ENCODE measurements around the gene AK8.

The AK8 gene

GRCh38 chr9:132681561-132681960 lies 196.5 kb downstream of the AK8 start:
- peak in 1 of 2 donors; percentile 30 for DNase-seq (ENCODE audit: low read depth in 2 of 2)
- no peak overlapping the region for H3K4me3 ChIP-seq (replicated peaks in 1 of 2; ENCODE audit: low read depth in 2 of 2, low read length in 2 of 2)
- TF ChIP-seq CTCF (IDR thresholded peaks at IDR 0.05; ENCODE audit: low read depth, low read length) = no peak

DNA sequence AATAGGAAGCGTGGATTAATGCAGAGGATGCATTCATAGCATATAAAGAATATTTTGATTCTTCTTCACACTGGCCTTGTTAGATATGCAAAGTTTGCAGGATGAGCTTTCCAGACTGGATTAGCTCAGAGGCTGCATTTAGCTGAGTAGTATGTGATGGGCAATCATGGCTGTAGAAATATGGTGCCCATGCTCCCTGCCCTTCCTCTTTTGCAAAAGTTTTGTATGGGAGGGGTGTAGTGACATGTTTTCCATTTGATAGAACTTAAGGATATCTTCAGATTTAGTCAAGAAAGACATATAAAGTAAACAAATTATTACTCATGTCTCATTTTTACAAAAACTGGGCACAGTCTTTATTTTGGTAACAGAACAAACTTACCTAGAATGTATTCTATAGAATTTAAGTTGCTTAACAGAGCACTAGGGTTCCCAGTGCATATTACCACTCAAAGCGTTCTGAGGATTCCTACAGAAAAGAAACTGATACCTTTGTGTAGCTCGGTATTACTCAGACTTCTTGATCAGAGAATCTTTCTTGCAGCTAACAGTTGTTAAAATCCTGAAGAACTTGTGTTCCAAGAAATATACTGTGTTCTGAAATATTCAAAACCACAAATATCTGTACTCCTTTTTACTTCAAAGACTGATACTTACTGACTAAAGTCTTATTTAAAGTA lies 198.0 kb downstream of the AK8 start:
- no peak for TF ChIP-seq CTCF (IDR thresholded peaks at IDR 0.05; ENCODE audit: low read depth, low read length)
- H3K4me3 ChIP-seq (replicated peaks in 1 of 2; ENCODE audit: low read depth in 2 of 2, low read length in 2 of 2) = no peak overlapping the region
- DNase-seq (ENCODE audit: low read depth in 2 of 2) = no peak

- H3K4me3 ChIP-seq (replicated peaks in 1 of 2; ENCODE audit: low read depth in 2 of 2, low read length in 2 of 2) = no peak overlapping the region
- TF ChIP-seq CTCF (IDR thresholded peaks at IDR 0.05; ENCODE audit: low read depth, low read length) = no peak
- no peak for DNase-seq (ENCODE audit: low read depth in 2 of 2)
Measured at GRCh38 chr9:132677976-132678375, 200.1 kb downstream of the AK8 start.
